RWPE2 (cell line): ENCODE data around the gene RBMS1.

Experiments
- ATAC-seq: fragments of 200-7000 bp; cut with Tn5 transposase; 3 replicates; pipeline ENCODE4 v1.9.1; 2021; ENCODE audit warnings: low read depth
- DNase-seq: peaks from one replicate; pipeline ENCODE4 v3.0.0-alpha.2; 2020; ENCODE audit warnings: low spot score
- H3K27ac ChIP-seq: fragments of 450-650 bp; 2 replicates; pipeline ENCODE4 v1.5.1; 2017; ENCODE audit warnings: mild to moderate bottlenecking; ENCODE audit not compliant: poor library complexity, severe bottlenecking
- H3K27me3 ChIP-seq: fragments of 250-450 bp; sonication (Bioruptor Pico); 2 replicates; pipeline ENCODE4 v1.5.1; 2021; ENCODE audit warnings: mild to moderate bottlenecking, moderate library complexity; ENCODE audit not compliant: insufficient read depth, poor library complexity, severe bottlenecking
- H3K36me3 ChIP-seq: fragments of 250-450 bp; sonication (Bioruptor Pico); 2 replicates; pipeline ENCODE4 v1.5.1; 2020; ENCODE audit warnings: low read depth, mild to moderate bottlenecking, moderate library complexity
- H3K4me1 ChIP-seq: fragments of 250-450 bp; sonication (Bioruptor Pico); 2 replicates; pipeline ENCODE4 v1.5.1; 2021; ENCODE audit warnings: mild to moderate bottlenecking, moderate library complexity; ENCODE audit not compliant: insufficient read depth, poor library complexity, severe bottlenecking
- H3K4me3 ChIP-seq: fragments of 250-450 bp; sonication (Bioruptor Pico); 2 replicates; pipeline ENCODE4 v1.5.1; 2021; ENCODE audit warnings: mild to moderate bottlenecking, moderate library complexity; ENCODE audit not compliant: severe bottlenecking
- H3K9me3 ChIP-seq: fragments of 250-450 bp; sonication (Bioruptor Pico); 2 replicates; pipeline ENCODE4 v1.5.1; 2021; ENCODE audit warnings: mild to moderate bottlenecking, moderate library complexity; ENCODE audit not compliant: severe bottlenecking
- TF ChIP-seq, protein P1 (sequence below): fragments of 450-650 bp; IDR thresholded peaks from one replicate; pipeline ENCODE4 v1.5.1; 2017; ENCODE audit warnings: mild to moderate bottlenecking, moderate library complexity; ENCODE audit not compliant: poor library complexity, severe bottlenecking

The RBMS1 gene

DNA sequence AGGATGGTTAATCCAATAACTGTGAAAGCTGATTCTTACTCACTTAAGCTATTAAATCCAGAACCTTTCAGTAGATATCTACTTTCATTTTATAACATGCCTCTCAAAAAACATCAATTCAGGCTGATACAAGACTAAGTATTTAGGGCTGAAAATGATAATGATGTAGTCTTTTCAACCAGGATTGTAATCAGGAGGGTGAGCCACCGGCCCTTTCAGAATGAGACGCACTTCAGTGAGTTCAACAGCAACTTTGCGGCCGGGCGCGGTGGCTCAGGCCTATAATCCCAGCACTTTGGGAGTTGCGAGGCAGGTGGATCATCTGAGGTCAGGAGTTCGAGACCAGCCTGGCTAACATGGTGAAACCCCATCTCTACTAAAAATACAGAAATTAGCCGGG, 30.4 kb downstream of the RBMS1 start:
- no peak for ATAC-seq

DNA sequence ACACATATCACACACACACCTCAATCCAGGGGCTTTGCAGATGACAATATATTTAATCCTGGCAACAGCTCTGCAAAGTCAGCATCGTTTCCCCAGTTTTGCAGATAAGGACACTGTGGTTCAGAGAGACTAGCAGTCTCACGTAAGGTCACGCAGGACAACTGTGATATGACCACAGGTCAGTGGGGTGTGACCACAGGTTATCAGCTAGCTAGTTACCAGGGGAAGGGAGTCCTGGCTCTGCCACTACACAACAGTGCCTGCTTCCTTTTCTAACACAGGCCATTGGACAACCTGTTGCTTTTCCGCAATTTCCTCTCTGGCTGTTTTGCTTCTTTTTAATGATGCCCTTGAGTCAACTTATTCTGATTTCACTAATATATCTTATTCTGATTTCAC, 33.3 kb downstream of the RBMS1 start:
- Histone ChIP-seq H3K9me3 (no peaks in the 10 kb centered on the region), H3K27me3 (no peaks in the 10 kb centered on the region), H3K4me1 (peaks cover 9% of the 10 kb centered on the region), H3K36me3 (no peaks in the 10 kb centered on the region; the same call in 1 of the 2 replicates), H3K27ac (no peak overlapping the region), H3K4me3 (no peak overlapping the region)
- ATAC-seq (no peak), DNase-seq (no peak)
- TF ChIP-seq, protein P1, sequence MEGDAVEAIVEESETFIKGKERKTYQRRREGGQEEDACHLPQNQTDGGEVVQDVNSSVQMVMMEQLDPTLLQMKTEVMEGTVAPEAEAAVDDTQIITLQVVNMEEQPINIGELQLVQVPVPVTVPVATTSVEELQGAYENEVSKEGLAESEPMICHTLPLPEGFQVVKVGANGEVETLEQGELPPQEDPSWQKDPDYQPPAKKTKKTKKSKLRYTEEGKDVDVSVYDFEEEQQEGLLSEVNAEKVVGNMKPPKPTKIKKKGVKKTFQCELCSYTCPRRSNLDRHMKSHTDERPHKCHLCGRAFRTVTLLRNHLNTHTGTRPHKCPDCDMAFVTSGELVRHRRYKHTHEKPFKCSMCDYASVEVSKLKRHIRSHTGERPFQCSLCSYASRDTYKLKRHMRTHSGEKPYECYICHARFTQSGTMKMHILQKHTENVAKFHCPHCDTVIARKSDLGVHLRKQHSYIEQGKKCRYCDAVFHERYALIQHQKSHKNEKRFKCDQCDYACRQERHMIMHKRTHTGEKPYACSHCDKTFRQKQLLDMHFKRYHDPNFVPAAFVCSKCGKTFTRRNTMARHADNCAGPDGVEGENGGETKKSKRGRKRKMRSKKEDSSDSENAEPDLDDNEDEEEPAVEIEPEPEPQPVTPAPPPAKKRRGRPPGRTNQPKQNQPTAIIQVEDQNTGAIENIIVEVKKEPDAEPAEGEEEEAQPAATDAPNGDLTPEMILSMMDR: no peak

More for the DNA sequence above, 30.4 kb downstream of the RBMS1 start:
- Histone ChIP-seq H3K4me1 (peaks cover 11% of the 10 kb centered on the region), H3K27ac (no peak overlapping the region), H3K9me3 (no peaks in the 10 kb centered on the region), H3K4me3 (no peak overlapping the region), H3K27me3 (no peaks in the 10 kb centered on the region), H3K36me3 (no peaks in the 10 kb centered on the region; the same call in 1 of the 2 replicates)
- DNase-seq: no peak
- TF ChIP-seq, protein P1: no peak

DNA sequence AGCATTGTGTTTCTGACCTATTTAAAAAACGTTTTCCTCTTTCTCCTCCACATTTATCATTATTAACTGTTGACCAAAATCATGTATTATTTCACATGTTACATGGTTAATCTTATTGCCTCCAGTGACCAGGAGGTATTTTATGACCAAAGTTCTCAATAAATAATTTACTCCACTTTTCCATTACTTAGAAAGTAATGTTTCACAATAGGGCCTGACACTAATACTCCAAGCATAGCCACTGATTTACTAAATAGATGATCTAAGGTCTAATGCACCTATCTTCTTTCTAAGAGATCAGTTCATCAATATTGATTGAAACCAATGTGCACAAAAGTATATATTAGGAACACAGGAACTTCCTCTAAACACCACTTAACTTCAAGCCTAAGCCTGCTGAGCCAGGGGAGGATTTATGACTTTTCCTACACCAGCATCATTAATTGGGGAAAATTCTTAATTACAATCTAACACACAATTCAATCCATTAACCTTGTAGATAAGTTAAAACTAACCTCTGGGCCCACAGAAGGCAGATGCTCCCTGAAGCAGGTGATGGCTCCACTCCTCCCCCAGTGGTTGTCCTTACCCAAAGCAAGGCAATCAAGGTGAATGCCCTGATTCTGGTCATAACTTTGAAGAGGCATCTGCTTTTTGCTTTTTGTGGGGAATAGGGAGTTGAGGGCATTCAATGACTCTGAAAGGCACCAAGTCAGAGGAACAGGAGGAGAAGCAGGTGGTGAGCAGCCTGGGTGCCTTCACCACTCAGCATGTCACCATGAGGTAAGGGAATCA, 33.9 kb downstream of the RBMS1 start:
- no peaks in the 10 kb centered on the region; the same call in 1 of the 2 replicates for H3K36me3 ChIP-seq
- ATAC-seq: no peak
- H3K4me1 ChIP-seq: peaks cover 7% of the 10 kb centered on the region
- H3K9me3 ChIP-seq: no peaks in the 10 kb centered on the region
- H3K27me3 ChIP-seq: no peaks in the 10 kb centered on the region
- TF ChIP-seq, protein P1: no peak
- DNase-seq: no peak
- H3K4me3 ChIP-seq: no peak overlapping the region
- no peak overlapping the region for H3K27ac ChIP-seq

DNA sequence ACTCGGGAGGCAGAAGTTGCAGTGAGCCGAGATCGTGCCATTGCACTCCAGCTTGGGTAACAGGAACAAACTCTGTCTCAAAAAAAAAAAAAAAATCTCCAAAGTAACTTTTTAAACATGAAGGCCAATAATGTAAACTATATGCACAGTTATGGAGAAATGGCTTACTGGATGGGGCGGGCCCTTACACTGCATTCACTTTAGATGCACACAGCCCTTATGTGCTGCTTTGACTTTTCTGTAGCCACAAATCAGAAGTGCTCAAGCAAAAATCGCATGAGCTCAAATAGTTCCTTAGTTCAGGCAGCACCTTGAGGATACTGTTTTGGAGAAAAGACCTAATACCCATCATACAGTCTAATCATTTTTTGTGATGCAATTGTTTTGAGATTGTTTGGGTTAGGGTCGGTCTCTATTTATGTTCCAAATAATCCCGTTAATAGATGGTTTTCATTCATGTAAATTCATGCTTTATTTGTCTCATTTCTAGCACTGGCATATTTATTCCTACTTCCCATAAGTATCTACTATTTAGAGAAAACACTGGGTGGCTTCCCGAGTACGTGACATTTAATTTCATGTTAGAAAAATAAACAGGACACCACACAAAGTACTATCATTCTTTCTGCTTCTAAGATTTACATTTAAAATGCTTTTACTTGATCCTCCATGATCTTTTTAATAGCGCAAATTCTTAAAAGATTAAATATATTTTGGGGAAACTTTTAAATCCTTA, 34.7 kb downstream of the RBMS1 start:
- Histone ChIP-seq H3K36me3 (no peaks in the 10 kb centered on the region), H3K4me3 (no peak overlapping the region), H3K27me3 (no peaks in the 10 kb centered on the region), H3K9me3 (no peaks in the 10 kb centered on the region), H3K27ac (no peak overlapping the region), H3K4me1 (peaks cover 14% of the 10 kb centered on the region)
- DNase-seq: no peak
- TF ChIP-seq, protein P1: no peak
- no peak for ATAC-seq
